HepG2 (cell line): ENCODE measurements around the gene DDN. TPM values are rescaled to one million over a fixed set of nuclear protein-coding genes. Genes with fewer than 3 reads are reported as not detected.
A peak's percentile ranks its signal among the peaks of the same experiment; 100 is the strongest.

Source experiments
- CC2D1A ChIP-seq: sonication (generic); formaldehyde crosslinking; IDR thresholded peaks from 2 replicates; pipeline ENCODE4 v1.8.1; 2023; ENCODE audit warnings: mild to moderate bottlenecking, missing genetic modification reagents
- FOXJ3 ChIP-seq: sonication (generic); formaldehyde crosslinking; IDR thresholded peaks from 2 replicates; pipeline ENCODE4 v1.4.0; 2020; ENCODE audit warnings: missing genetic modification reagents, mild to moderate bottlenecking, borderline replicate concordance
- HNF4A ChIP-seq: sonication (generic); formaldehyde crosslinking; IDR thresholded peaks from 2 replicates; pipeline ENCODE4 v1.4.0; 2020; ENCODE audit warnings: missing genetic modification reagents
- MED1 ChIP-seq: sonication (generic); formaldehyde crosslinking; IDR thresholded peaks from 2 replicates; pipeline ENCODE4 v1.4.0; 2020; ENCODE audit warnings: missing genetic modification reagents
- MYC ChIP-seq: sonication (generic); formaldehyde crosslinking; IDR thresholded peaks from 2 replicates; pipeline ENCODE4 v1.9.0; 2021; ENCODE audit warnings: missing genetic modification reagents, borderline replicate concordance
- NR1H2 ChIP-seq: sonication (generic); formaldehyde crosslinking; IDR thresholded peaks from 2 replicates; pipeline ENCODE4 v1.8.1; 2022; ENCODE audit warnings: low read depth, missing genetic modification reagents, borderline replicate concordance
- RBM22 ChIP-seq: fragments of 200-400 bp; formaldehyde crosslinking; optimal IDR thresholded peaks from 2 replicates; pipeline ENCODE3; 2017; ENCODE audit warnings: mild to moderate bottlenecking, low read length, moderate library complexity
- SAP130 ChIP-seq: IDR thresholded peaks from 2 replicates; pipeline ENCODE4 v1.6.1; 2016; ENCODE audit warnings: low read depth
- SRY ChIP-seq: sonication (generic); formaldehyde crosslinking; IDR thresholded peaks from 2 replicates; pipeline ENCODE4 v1.8.0; 2022; ENCODE audit warnings: mild to moderate bottlenecking, missing genetic modification reagents
- ZNF142 ChIP-seq: sonication (generic); formaldehyde crosslinking; IDR thresholded peaks from 2 replicates; pipeline ENCODE4 v1.4.0; 2020; ENCODE audit warnings: missing genetic modification reagents
- ZNF556 ChIP-seq: sonication (generic); formaldehyde crosslinking; IDR thresholded peaks from 2 replicates; pipeline ENCODE4 v1.4.0; 2020; ENCODE audit warnings: mild to moderate bottlenecking, missing genetic modification reagents, borderline replicate concordance
- ZNF614 ChIP-seq: IDR thresholded peaks from 2 replicates; pipeline ENCODE4 v1.6.1; 2018; ENCODE audit warnings: missing biosample characterization, missing genetic modification reagents, inconsistent platforms, borderline replicate concordance
- ZNF749 ChIP-seq: sonication (generic); formaldehyde crosslinking; IDR thresholded peaks from 2 replicates; pipeline ENCODE4 v1.8.0; 2022; ENCODE audit warnings: mild to moderate bottlenecking, missing genetic modification reagents, moderate library complexity, borderline replicate concordance
- ZNF816 ChIP-seq: sonication (generic); formaldehyde crosslinking; IDR thresholded peaks from 2 replicates; pipeline ENCODE4 v1.8.0; 2022; ENCODE audit warnings: missing genetic modification reagents, mild to moderate bottlenecking, borderline replicate concordance
- ZNF841 ChIP-seq: sonication (generic); formaldehyde crosslinking; IDR thresholded peaks from 2 replicates; pipeline ENCODE4 v1.8.1; 2023; ENCODE audit warnings: missing genetic modification reagents, borderline replicate concordance
- ZSCAN12 ChIP-seq: sonication (generic); formaldehyde crosslinking; IDR thresholded peaks from 2 replicates; pipeline ENCODE4 v1.9.0; 2021; ENCODE audit warnings: mild to moderate bottlenecking, missing genetic modification reagents
- ZSCAN25 ChIP-seq: sonication (generic); formaldehyde crosslinking; IDR thresholded peaks from 2 replicates; pipeline ENCODE4 v1.8.0; 2022; ENCODE audit warnings: mild to moderate bottlenecking, missing genetic modification reagents
- polyA plus RNA-seq, 8 experiments: library from polyadenylated mRNA; depleted of rRNA in 3 of 8; stranded (reverse) in 7 of 8; unstranded in 1 of 8; fragments of >200 nt; fragmentation: Illumina TruSeq in 4 of 8; extraction: Trizol in 4 of 8; gene quantifications; 2 replicates each; pipeline versions ENCODE4 v1.2.1 to v1.2.3, GENCODE V29; 2011 to 2016; ENCODE audit warnings: low read depth in 4 of 8, missing spikeins in 1 of 8, mixed read lengths in 1 of 8; ENCODE audit not compliant: insufficient read depth in 1 of 8
- total RNA-seq, 5 experiments: library from RNA; depleted of rRNA; stranded (reverse); fragments of >200 nt; fragmentation: Illumina TruSeq; extraction: Trizol; gene quantifications; 2 replicates each; pipeline ENCODE4 v1.2.3, GENCODE V29; 2016; ENCODE audit warnings: low read depth in 1 of 5
- TF ChIP-seq, protein P1 (sequence below): IDR thresholded peaks from 2 replicates; pipeline ENCODE4 v1.6.1; 2018; ENCODE audit warnings: missing genetic modification reagents
- TF ChIP-seq, protein P2 (sequence below): sonication (generic); formaldehyde crosslinking; IDR thresholded peaks from 2 replicates; pipeline ENCODE4 v1.4.0; 2020; ENCODE audit warnings: missing genetic modification reagents

DDN gene
- total and polyA plus RNA-seq, 2 of the 13 experiments (the other 11 are each of a cell fraction or from before 2014, with no cell fraction given): 0.24 to 0.53 TPM

DNA sequence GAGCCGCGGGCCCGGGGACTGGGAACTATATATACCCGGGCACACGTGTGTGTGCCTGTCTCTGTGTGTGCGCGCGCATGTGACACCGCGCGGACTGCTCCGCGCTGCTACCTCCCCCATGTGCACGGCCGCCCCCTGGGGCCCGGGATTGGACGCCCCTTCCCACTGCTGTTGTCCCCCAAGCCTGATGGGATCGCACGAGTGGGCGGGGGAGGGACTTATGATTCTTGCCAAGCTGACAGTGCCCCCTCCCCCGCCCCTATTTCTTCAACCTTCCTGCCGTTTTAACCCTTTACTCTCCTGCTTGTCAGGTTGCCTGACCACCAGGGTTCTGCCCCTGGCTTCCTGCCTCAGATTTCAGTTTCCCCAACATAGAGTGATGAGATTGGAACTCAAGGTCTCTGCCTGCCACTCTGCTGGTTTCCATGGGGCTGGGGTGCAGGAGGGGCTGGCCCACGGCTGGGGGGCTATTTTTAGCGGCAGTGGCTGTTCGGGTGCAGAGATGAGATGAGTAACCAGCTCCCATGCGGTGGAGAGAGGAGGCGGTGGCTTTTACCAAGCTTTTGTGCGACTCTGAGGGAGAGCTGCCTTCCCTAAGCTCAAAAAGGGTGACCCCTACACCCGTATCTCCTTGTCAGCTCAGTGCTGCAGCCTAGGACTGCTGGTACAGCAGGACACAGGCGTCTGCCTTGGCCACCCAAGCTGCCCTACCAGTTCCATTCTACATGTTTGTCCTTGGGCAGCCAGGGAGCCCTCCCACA lies at the start of gene DDN (continued):
- TF ChIP-seq FOXJ3 (CRISPR knock-in tag) (no peak), NR1H2 (CRISPR knock-in tag) (no peak), HNF4A (no peak), ZNF841 (no peak), ZNF556 (CRISPR knock-in tag) (no peak), ZNF816 (CRISPR knock-in tag) (no peak), SAP130 (CRISPR knock-in tag) (peak; percentile 49), MYC (CRISPR knock-in tag) (peak; percentile 43; the same call in 1 of the 2 replicates), MED1 (no peak), ZNF142 (CRISPR knock-in tag) (no peak), SRY (CRISPR knock-in tag) (no peak), RBM22 (no peak), ZNF749 (CRISPR knock-in tag) (no peak), CC2D1A (CRISPR knock-in tag) (no peak), ZNF614 (CRISPR knock-in tag) (no peak), ZSCAN12 (CRISPR knock-in tag) (no peak), ZSCAN25 (no peak)
- TF ChIP-seq, protein P1, sequence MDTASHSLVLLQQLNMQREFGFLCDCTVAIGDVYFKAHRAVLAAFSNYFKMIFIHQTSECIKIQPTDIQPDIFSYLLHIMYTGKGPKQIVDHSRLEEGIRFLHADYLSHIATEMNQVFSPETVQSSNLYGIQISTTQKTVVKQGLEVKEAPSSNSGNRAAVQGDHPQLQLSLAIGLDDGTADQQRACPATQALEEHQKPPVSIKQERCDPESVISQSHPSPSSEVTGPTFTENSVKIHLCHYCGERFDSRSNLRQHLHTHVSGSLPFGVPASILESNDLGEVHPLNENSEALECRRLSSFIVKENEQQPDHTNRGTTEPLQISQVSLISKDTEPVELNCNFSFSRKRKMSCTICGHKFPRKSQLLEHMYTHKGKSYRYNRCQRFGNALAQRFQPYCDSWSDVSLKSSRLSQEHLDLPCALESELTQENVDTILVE: no peak
- TF ChIP-seq, protein P2, sequence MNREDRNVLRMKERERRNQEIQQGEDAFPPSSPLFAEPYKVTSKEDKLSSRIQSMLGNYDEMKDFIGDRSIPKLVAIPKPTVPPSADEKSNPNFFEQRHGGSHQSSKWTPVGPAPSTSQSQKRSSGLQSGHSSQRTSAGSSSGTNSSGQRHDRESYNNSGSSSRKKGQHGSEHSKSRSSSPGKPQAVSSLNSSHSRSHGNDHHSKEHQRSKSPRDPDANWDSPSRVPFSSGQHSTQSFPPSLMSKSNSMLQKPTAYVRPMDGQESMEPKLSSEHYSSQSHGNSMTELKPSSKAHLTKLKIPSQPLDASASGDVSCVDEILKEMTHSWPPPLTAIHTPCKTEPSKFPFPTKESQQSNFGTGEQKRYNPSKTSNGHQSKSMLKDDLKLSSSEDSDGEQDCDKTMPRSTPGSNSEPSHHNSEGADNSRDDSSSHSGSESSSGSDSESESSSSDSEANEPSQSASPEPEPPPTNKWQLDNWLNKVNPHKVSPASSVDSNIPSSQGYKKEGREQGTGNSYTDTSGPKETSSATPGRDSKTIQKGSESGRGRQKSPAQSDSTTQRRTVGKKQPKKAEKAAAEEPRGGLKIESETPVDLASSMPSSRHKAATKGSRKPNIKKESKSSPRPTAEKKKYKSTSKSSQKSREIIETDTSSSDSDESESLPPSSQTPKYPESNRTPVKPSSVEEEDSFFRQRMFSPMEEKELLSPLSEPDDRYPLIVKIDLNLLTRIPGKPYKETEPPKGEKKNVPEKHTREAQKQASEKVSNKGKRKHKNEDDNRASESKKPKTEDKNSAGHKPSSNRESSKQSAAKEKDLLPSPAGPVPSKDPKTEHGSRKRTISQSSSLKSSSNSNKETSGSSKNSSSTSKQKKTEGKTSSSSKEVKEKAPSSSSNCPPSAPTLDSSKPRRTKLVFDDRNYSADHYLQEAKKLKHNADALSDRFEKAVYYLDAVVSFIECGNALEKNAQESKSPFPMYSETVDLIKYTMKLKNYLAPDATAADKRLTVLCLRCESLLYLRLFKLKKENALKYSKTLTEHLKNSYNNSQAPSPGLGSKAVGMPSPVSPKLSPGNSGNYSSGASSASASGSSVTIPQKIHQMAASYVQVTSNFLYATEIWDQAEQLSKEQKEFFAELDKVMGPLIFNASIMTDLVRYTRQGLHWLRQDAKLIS (CRISPR knock-in tag): no peak
